CD14-positive monocyte (primary cell): ENCODE results near the gene PRKAG3. TPM values are rescaled to one million over a fixed set of nuclear protein-coding genes. Genes with fewer than 3 reads are reported as not detected.
A peak's percentile ranks its signal among the peaks of the same experiment; 100 is the strongest.

Experiments
- DNase-seq, 3 donors: peaks; one replicate each; pipeline ENCODE4 v3.0.0-alpha.2; 2011 to 2022
- H2AFZ ChIP-seq: 2 replicates; pipeline ENCODE4 v1.6.0; 2012; ENCODE audit warnings: mild to moderate bottlenecking, low read depth, low read length, inconsistent platforms; ENCODE audit not compliant: insufficient read depth, poor library complexity, severe bottlenecking
- H3K27ac ChIP-seq, 2 donors: 1 replicate in 1 of 2; 2 replicates in 1 of 2; pipeline ENCODE4 v1.5.1; 2012 to 2013; ENCODE audit warnings: low read length in 2 of 2, control low read depth in 1 of 2, inconsistent platforms in 1 of 2, low read depth in 1 of 2, mild to moderate bottlenecking in 1 of 2
- H3K27me3 ChIP-seq, 2 donors: one replicate each; pipeline versions ENCODE4 v1.6.0 to v1.6.1; 2011 to 2013; ENCODE audit warnings: low read length in 2 of 2; ENCODE audit not compliant: control insufficient read depth in 2 of 2, insufficient read depth in 2 of 2
- H3K36me3 ChIP-seq, 2 donors: replicated peaks in 1 of 2; 1 replicate in 1 of 2; 2 replicates in 1 of 2; pipeline versions ENCODE4 v1.5.1 to v1.6.1; 2012 to 2013; ENCODE audit warnings: low read length in 2 of 2, control low read depth in 1 of 2, inconsistent platforms in 1 of 2, mild to moderate bottlenecking in 1 of 2; ENCODE audit not compliant: insufficient read depth in 2 of 2, control insufficient read depth in 1 of 2
- H3K4me1 ChIP-seq, 2 donors: 1 replicate in 1 of 2; 2 replicates in 1 of 2; pipeline versions ENCODE4 v1.5.1 to v1.6.1; 2012 to 2013; ENCODE audit warnings: low read length in 2 of 2, control low read depth in 1 of 2, inconsistent platforms in 1 of 2, mild to moderate bottlenecking in 1 of 2, moderate library complexity in 1 of 2; ENCODE audit not compliant: insufficient read depth in 2 of 2, control insufficient read depth in 1 of 2
- H3K4me2 ChIP-seq: replicated peaks from 2 replicates; pipeline ENCODE3; 2012; ENCODE audit warnings: low read length, moderate library complexity, mild to moderate bottlenecking; ENCODE audit not compliant: poor library complexity, severe bottlenecking; ENCODE audit errors: extremely low read depth
- H3K4me3 ChIP-seq, 3 experiments: fragments of 200-600 bp in 1 of 3; sonication (generic) in 1 of 3; replicated peaks in 1 of 3; 1 replicate in 2 of 3; 2 replicates in 1 of 3; pipeline ENCODE4 v1.5.1; 2011 to 2013; ENCODE audit warnings: low read length in 3 of 3, mild to moderate bottlenecking in 3 of 3, control low read depth in 2 of 3, low read depth in 2 of 3, inconsistent platforms in 1 of 3, moderate library complexity in 1 of 3
- H3K79me2 ChIP-seq: 2 replicates; pipeline ENCODE4 v1.6.0; 2012; ENCODE audit warnings: mild to moderate bottlenecking, control low read depth, inconsistent platforms, low read length, moderate library complexity; ENCODE audit not compliant: insufficient read depth
- H3K9ac ChIP-seq: 2 replicates; pipeline ENCODE4 v1.6.0; 2017; ENCODE audit warnings: low read length, mild to moderate bottlenecking; ENCODE audit not compliant: insufficient read depth, poor library complexity, severe bottlenecking
- H3K9me3 ChIP-seq, 2 donors: replicated peaks in 1 of 2; 1 replicate in 1 of 2; 2 replicates in 1 of 2; pipeline versions ENCODE4 v1.5.1 to v1.6.1; 2012 to 2013; ENCODE audit warnings: low read length in 2 of 2, control low read depth in 1 of 2; ENCODE audit not compliant: control insufficient read depth in 1 of 2, insufficient read depth in 1 of 2
- H4K20me1 ChIP-seq: 2 replicates; pipeline ENCODE4 v1.6.0; 2012; ENCODE audit warnings: mild to moderate bottlenecking, low read length, control low read depth, moderate library complexity; ENCODE audit not compliant: insufficient read depth
- H3K27ac Mint-ChIP-seq, 7 donors: one replicate each; pipeline ENCODE4 v1.8.0; 2020; ENCODE audit warnings: mild to moderate bottlenecking in 7 of 7, mixed read lengths in 7 of 7, moderate library complexity in 6 of 7, inconsistent platforms in 2 of 7
- H3K27me3 Mint-ChIP-seq, 3 donors: one replicate each; pipeline ENCODE4 v1.8.0; 2021 to 2022; ENCODE audit warnings: low read depth in 3 of 3, mild to moderate bottlenecking in 3 of 3, mixed read lengths in 3 of 3, moderate library complexity in 3 of 3, inconsistent platforms in 1 of 3
- H3K36me3 Mint-ChIP-seq, 2 donors: one replicate each; pipeline ENCODE4 v1.8.0; 2020; ENCODE audit warnings: mixed read lengths in 2 of 2, inconsistent platforms in 1 of 2, mild to moderate bottlenecking in 1 of 2
- H3K4me1 Mint-ChIP-seq: one replicate; pipeline ENCODE4 v1.8.0; 2020; ENCODE audit warnings: mild to moderate bottlenecking, mixed read lengths
- H3K4me3 Mint-ChIP-seq, 2 donors: one replicate each; pipeline ENCODE4 v1.8.0; 2020; ENCODE audit warnings: mild to moderate bottlenecking in 2 of 2, mixed read lengths in 2 of 2, moderate library complexity in 1 of 2
- H3K9me3 Mint-ChIP-seq, 7 donors: one replicate each; pipeline ENCODE4 v1.8.0; 2020 to 2022; ENCODE audit warnings: mixed read lengths in 7 of 7, mild to moderate bottlenecking in 6 of 7, moderate library complexity in 6 of 7, inconsistent platforms in 2 of 7
- WGBS: methylation state at CpG from one replicate; pipeline ENCODE4 v1.1.5; 2013; ENCODE audit warnings: missing lambda C conversion rate; ENCODE audit not compliant: insufficient coverage; 5-methylcytosine and 5-hydroxymethylcytosine counted together
- intact Hi-C, 2 donors: fragments of 100-400 bp; cut with micrococcal nuclease; formaldehyde crosslinking; loops; one replicate each; pipeline versions ENCODE4 v1.15.0 to v1.15.1; 2023
- polyA plus RNA-seq, 3 donors: library from polyadenylated mRNA; depleted of rRNA in 1 of 3; unstranded in 2 of 3; stranded (reverse) in 1 of 3; fragments of 300-500 nt in 2 of 3; fragments of >200 nt in 1 of 3; fragmentation: Illumina TruSeq in 2 of 3; gene quantifications; 1 replicate in 2 of 3; 2 replicates in 1 of 3; pipeline ENCODE4 v1.2.3, GENCODE V29; 2012 to 2021
- TF ChIP-seq, protein P1 (sequence below): fragments of 200-600 bp; IDR thresholded peaks from one replicate; pipeline ENCODE4 v1.8.0; 2022; ENCODE audit warnings: antibody characterized with exemption, mild to moderate bottlenecking

Gene PRKAG3
- polyA plus RNA-seq, 3 donors: not detected

DNA sequence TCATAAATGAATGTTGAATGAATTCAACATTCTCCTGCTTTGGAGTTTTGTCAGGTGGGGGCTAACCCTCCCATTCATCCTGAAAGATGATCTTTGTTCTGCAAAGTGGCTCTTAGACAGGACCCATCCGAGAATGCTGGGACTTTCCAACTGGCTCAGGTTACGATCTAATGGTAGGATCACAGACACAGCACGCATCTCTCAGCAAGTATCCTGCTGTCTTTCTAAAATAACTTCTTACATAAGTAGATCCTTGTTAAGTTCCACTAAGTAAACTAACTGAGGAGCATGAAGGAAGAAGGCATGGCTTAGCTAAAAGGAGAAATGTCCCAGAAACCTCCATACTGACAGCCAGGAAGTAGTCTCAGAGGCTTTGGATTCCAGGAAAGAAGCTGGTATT is 26.0 kb downstream of the PRKAG3 start:
- peak in 1 of 3 donors; percentile 18 for DNase-seq
- Mint-ChIP-seq H3K27ac (peak overlapping the region in 5 of 7 donors; percentile 6 to 72 (median 23)), H3K4me1 (peaks cover 28% of the 10 kb centered on the region), H3K4me3 (peak overlapping the region in 1 of 2 donors; percentile 6), H3K9me3 (peaks cover 7 to 20% (median 14%) of the 10 kb centered on the region in 7 donors), H3K27me3 (peaks cover 6 to 8% (median 7%) of the 10 kb centered on the region in 3 donors), H3K36me3 (peaks cover 22 to 27% of the 10 kb centered on the region in 2 donors)
- Histone ChIP-seq H3K36me3 (peaks cover 0 to 9% of the 10 kb centered on the region in 2 donors), H3K79me2 (no peaks in the 10 kb centered on the region), H3K4me3 (no peak overlapping the region), H3K4me2 (peak overlapping the region; percentile 54), H3K4me1 (peaks cover 17 to 31% of the 10 kb centered on the region in 2 donors), H3K27me3 (peaks cover 0 to 6% of the 10 kb centered on the region in 2 donors), H4K20me1 (peaks cover 16% of the 10 kb centered on the region), H3K9ac (no peak overlapping the region), H3K9me3 (peaks cover 3 to 9% of the 10 kb centered on the region in 2 donors), H2AFZ (no peak overlapping the region), H3K27ac (peak overlapping the region in 1 of 2 donors; percentile 70)
- WGBS: no CpG with 5 or more reads among the region's 3 CpGs
- TF ChIP-seq, protein P1, sequence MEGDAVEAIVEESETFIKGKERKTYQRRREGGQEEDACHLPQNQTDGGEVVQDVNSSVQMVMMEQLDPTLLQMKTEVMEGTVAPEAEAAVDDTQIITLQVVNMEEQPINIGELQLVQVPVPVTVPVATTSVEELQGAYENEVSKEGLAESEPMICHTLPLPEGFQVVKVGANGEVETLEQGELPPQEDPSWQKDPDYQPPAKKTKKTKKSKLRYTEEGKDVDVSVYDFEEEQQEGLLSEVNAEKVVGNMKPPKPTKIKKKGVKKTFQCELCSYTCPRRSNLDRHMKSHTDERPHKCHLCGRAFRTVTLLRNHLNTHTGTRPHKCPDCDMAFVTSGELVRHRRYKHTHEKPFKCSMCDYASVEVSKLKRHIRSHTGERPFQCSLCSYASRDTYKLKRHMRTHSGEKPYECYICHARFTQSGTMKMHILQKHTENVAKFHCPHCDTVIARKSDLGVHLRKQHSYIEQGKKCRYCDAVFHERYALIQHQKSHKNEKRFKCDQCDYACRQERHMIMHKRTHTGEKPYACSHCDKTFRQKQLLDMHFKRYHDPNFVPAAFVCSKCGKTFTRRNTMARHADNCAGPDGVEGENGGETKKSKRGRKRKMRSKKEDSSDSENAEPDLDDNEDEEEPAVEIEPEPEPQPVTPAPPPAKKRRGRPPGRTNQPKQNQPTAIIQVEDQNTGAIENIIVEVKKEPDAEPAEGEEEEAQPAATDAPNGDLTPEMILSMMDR: no peak
- intact Hi-C loops: no loop called here

DNA sequence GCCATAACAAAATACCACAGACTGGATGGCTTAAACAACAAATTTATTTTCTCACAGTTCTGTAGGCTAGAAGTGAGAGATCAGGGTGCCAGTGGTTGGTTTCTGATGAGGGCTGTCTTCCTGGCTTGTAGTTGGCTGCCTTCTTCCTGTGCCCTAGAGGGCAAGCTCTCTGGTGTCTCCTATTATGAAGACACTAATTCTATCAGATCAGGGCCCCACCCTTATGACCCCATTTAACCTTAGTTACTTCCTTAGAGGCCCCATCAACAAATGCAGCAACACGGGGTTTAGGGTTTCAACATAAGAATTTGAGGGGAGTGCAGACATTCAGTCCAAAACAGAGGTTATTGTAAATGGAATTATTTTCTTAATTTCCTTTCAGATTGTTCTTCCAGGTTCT is 26.8 kb downstream of the PRKAG3 start:
- H3K4me3 Mint-ChIP-seq: no peak overlapping the region
- H3K9me3 Mint-ChIP-seq: peaks cover 7 to 20% (median 14%) of the 10 kb centered on the region in 7 donors
- H4K20me1 ChIP-seq: peaks cover 24% of the 10 kb centered on the region
- H3K9me3 ChIP-seq: peaks cover 3 to 9% of the 10 kb centered on the region in 2 donors
- peaks cover 6 to 10% of the 10 kb centered on the region in 2 donors for H3K27me3 ChIP-seq
- peaks cover 9 to 13% (median 11%) of the 10 kb centered on the region in 3 donors for H3K27me3 Mint-ChIP-seq
- no peak overlapping the region for H3K27ac Mint-ChIP-seq
- intact Hi-C loops: no loop called here
- WGBS: no CpG with 5 or more reads among the region's 1 CpG
- no peak overlapping the region for H2AFZ ChIP-seq
- H3K36me3 ChIP-seq: peaks cover 0 to 8% of the 10 kb centered on the region in 2 donors
- H3K79me2 ChIP-seq: no peaks in the 10 kb centered on the region
- peaks cover 17 to 31% of the 10 kb centered on the region in 2 donors for H3K4me1 ChIP-seq
- peaks cover 22 to 26% of the 10 kb centered on the region in 2 donors for H3K36me3 Mint-ChIP-seq
- TF ChIP-seq, protein P1: no peak
- DNase-seq: no peak
- H3K27ac ChIP-seq: no peak overlapping the region
- H3K4me3 ChIP-seq: no peak overlapping the region
- H3K9ac ChIP-seq: no peak overlapping the region
- no peak overlapping the region for H3K4me2 ChIP-seq
- H3K4me1 Mint-ChIP-seq: peaks cover 28% of the 10 kb centered on the region
